ENCODE results near the gene FGF12.

FGF12 gene

GRCh38 chr3:192685801-192686200, 41.5 kb downstream of the FGF12 start:
- H3K4me3 ChIP-seq (ENCODE audit: low read depth, low read length) = no peak overlapping the region
- H3K27me3 ChIP-seq (ENCODE audit: insufficient read depth, low read length) = no peaks in the 10 kb centered on the region
- no peaks in the 10 kb centered on the region for H3K4me1 ChIP-seq (ENCODE audit: control insufficient read depth, insufficient read depth, low read length, unreplicated experiment)
- no peaks in the 10 kb centered on the region for H3K36me3 ChIP-seq (ENCODE audit: insufficient read depth, low read length)
- no peak overlapping the region for H3K27ac ChIP-seq (ENCODE audit: low read depth, low read length)
- no peak overlapping the region for H2AFZ ChIP-seq (ENCODE audit: low read length, unreplicated experiment)
- no peaks in the 10 kb centered on the region for H3K79me2 ChIP-seq (ENCODE audit: control insufficient read depth, insufficient read depth, low read length, unreplicated experiment)

DNA sequence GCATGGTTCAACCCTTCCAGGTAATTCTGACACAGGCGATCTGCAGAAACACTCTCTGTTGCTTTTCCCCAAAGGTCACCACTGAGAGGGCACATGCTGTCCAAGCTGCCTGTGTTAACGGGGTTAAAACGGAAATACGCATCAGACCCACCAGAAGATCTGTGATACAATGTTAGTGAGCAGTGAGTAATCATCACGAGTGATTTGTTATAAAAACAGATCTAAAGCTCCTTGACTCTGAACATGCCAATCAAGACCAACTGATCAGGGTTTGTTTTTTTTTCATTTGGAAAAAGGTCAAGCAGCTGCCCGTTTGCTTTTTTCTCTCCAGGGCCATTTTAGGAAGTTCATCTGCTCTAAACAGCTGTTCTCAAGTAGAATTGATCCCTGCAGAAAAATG, 43.2 kb downstream of the FGF12 start:
- Histone ChIP-seq H3K4me1 (ENCODE audit: control insufficient read depth, insufficient read depth, low read length, unreplicated experiment) (no peaks in the 10 kb centered on the region), H3K36me3 (ENCODE audit: insufficient read depth, low read length) (no peaks in the 10 kb centered on the region), H3K4me3 (ENCODE audit: low read depth, low read length) (no peak overlapping the region), H3K79me2 (ENCODE audit: control insufficient read depth, insufficient read depth, low read length, unreplicated experiment) (no peaks in the 10 kb centered on the region), H3K27ac (ENCODE audit: low read depth, low read length) (no peak overlapping the region), H2AFZ (ENCODE audit: low read length, unreplicated experiment) (no peak overlapping the region), H3K27me3 (ENCODE audit: insufficient read depth, low read length) (no peaks in the 10 kb centered on the region)

- no peaks in the 10 kb centered on the region for H3K4me1 ChIP-seq (ENCODE audit: control insufficient read depth, insufficient read depth, low read length, unreplicated experiment)
- H3K27me3 ChIP-seq (ENCODE audit: insufficient read depth, low read length) = no peaks in the 10 kb centered on the region
- no peak overlapping the region for H3K4me3 ChIP-seq (ENCODE audit: low read depth, low read length)
- H2AFZ ChIP-seq (ENCODE audit: low read length, unreplicated experiment) = no peak overlapping the region
- H3K79me2 ChIP-seq (ENCODE audit: control insufficient read depth, insufficient read depth, low read length, unreplicated experiment) = no peaks in the 10 kb centered on the region
- no peaks in the 10 kb centered on the region for H3K36me3 ChIP-seq (ENCODE audit: insufficient read depth, low read length)
- H3K27ac ChIP-seq (ENCODE audit: low read depth, low read length) = no peak overlapping the region
Observed at GRCh38 chr3:192675958-192676649, 51.2 kb downstream of the FGF12 start.

DNA sequence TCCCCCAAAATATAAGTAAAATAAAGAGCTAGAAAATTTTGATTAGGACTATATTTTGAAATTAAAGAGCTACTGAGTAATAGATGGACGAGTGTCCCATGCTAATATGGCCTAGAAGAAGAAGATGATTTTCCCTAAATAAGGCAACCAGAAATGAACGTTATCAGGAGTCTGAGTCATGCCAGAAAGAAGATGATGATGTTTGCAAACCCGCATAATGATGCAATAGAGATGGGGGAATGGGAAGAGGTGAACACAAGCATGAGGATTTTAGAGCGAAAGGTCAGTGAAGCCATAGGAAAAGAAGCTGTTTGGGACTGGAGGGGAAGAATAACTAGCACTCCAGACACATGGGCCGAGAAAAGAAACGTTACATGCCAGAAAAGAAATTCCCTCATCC, 71.7 kb downstream of the FGF12 start:
- H3K27ac ChIP-seq (ENCODE audit: low read depth, low read length) = no peak overlapping the region
- H3K4me1 ChIP-seq (ENCODE audit: control insufficient read depth, insufficient read depth, low read length, unreplicated experiment) = no peaks in the 10 kb centered on the region
- H3K27me3 ChIP-seq (ENCODE audit: insufficient read depth, low read length) = no peaks in the 10 kb centered on the region
- no peaks in the 10 kb centered on the region for H3K36me3 ChIP-seq (ENCODE audit: insufficient read depth, low read length)
- H3K79me2 ChIP-seq (ENCODE audit: control insufficient read depth, insufficient read depth, low read length, unreplicated experiment) = no peaks in the 10 kb centered on the region
- no peak overlapping the region for H3K4me3 ChIP-seq (ENCODE audit: low read depth, low read length)
- H2AFZ ChIP-seq (ENCODE audit: low read length, unreplicated experiment) = no peak overlapping the region

DNA sequence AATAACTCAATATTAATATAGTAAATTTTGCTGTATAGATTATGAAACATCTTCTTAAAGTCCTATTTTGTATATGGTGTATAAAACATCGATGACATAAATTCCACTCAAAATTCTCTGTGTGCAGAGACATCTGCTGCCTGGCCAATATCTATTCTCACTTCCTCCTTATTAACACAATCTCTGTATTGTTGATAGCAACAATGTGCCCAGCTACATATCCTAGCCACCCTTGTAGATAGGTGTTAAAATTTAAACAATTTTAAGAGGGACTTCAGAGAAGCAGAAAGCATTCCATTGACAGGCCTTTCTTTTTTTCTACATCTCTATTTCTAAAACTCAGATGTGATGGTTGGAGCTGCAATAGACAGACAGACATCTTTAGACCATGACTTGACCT, 72.3 kb downstream of the FGF12 start:
- Histone ChIP-seq H3K27ac (ENCODE audit: low read depth, low read length) (no peak overlapping the region), H2AFZ (ENCODE audit: low read length, unreplicated experiment) (no peak overlapping the region), H3K36me3 (ENCODE audit: insufficient read depth, low read length) (no peaks in the 10 kb centered on the region), H3K27me3 (ENCODE audit: insufficient read depth, low read length) (no peaks in the 10 kb centered on the region), H3K4me3 (ENCODE audit: low read depth, low read length) (no peak overlapping the region), H3K4me1 (ENCODE audit: control insufficient read depth, insufficient read depth, low read length, unreplicated experiment) (no peaks in the 10 kb centered on the region), H3K79me2 (ENCODE audit: control insufficient read depth, insufficient read depth, low read length, unreplicated experiment) (no peaks in the 10 kb centered on the region)

DNA sequence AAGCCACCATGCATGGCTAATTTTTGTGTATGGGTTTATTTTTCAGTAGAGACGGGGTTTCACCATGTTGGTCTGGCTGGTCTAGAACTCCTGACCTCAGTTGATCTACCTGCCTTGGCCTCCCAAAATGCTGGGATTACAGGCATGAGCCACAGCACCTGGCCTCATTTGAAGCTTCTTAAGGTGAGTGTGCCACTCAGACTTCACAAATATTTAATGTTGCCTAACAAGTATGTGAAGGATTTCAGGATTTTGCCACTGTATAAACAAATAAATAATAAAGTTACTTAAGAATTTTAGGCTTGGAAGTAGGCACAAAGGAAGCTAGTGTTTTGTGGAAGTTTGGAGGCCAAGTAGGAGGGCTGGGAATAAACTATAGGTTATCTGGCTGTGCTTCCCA, 73.5 kb downstream of the FGF12 start:
- Histone ChIP-seq H3K27ac (ENCODE audit: low read depth, low read length) (no peak overlapping the region), H3K79me2 (ENCODE audit: control insufficient read depth, insufficient read depth, low read length, unreplicated experiment) (no peaks in the 10 kb centered on the region), H3K4me1 (ENCODE audit: control insufficient read depth, insufficient read depth, low read length, unreplicated experiment) (no peaks in the 10 kb centered on the region), H3K27me3 (ENCODE audit: insufficient read depth, low read length) (no peaks in the 10 kb centered on the region), H3K36me3 (ENCODE audit: insufficient read depth, low read length) (no peaks in the 10 kb centered on the region), H2AFZ (ENCODE audit: low read length, unreplicated experiment) (no peak overlapping the region), H3K4me3 (ENCODE audit: low read depth, low read length) (no peak overlapping the region)

DNA sequence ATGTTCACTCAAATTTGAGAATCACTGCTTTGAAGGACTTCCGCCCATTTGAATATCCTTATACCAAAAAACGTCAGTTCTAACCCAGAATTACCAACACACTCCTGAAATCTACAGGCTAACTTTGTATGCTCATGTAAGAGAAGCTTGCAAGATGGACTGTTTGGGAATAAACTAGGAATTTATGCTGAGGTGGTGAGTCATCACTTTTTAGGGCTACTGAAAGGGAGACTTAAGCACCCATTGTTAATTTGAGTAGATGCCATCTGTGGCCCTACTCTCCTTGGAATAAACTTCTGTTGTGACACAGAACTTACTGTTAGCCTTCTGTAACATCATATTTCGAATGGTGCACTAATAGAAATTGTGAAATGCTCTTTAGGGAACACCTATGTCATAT, 74.6 kb downstream of the FGF12 start:
- H2AFZ ChIP-seq (ENCODE audit: low read length, unreplicated experiment) = no peak overlapping the region
- no peak overlapping the region for H3K27ac ChIP-seq (ENCODE audit: low read depth, low read length)
- H3K27me3 ChIP-seq (ENCODE audit: insufficient read depth, low read length) = no peaks in the 10 kb centered on the region
- H3K4me1 ChIP-seq (ENCODE audit: control insufficient read depth, insufficient read depth, low read length, unreplicated experiment) = no peaks in the 10 kb centered on the region
- H3K79me2 ChIP-seq (ENCODE audit: control insufficient read depth, insufficient read depth, low read length, unreplicated experiment) = no peaks in the 10 kb centered on the region
- H3K36me3 ChIP-seq (ENCODE audit: insufficient read depth, low read length) = no peaks in the 10 kb centered on the region
- no peak overlapping the region for H3K4me3 ChIP-seq (ENCODE audit: low read depth, low read length)

- Histone ChIP-seq H3K27ac (ENCODE audit: low read depth, low read length) (no peak overlapping the region), H2AFZ (ENCODE audit: low read length, unreplicated experiment) (no peak overlapping the region), H3K36me3 (ENCODE audit: insufficient read depth, low read length) (no peaks in the 10 kb centered on the region), H3K4me3 (ENCODE audit: low read depth, low read length) (no peak overlapping the region), H3K4me1 (ENCODE audit: control insufficient read depth, insufficient read depth, low read length, unreplicated experiment) (no peaks in the 10 kb centered on the region), H3K27me3 (ENCODE audit: insufficient read depth, low read length) (no peaks in the 10 kb centered on the region), H3K79me2 (ENCODE audit: control insufficient read depth, insufficient read depth, low read length, unreplicated experiment) (no peaks in the 10 kb centered on the region)
Observed at GRCh38 chr3:192651836-192652512, 75.4 kb downstream of the FGF12 start.

DNA sequence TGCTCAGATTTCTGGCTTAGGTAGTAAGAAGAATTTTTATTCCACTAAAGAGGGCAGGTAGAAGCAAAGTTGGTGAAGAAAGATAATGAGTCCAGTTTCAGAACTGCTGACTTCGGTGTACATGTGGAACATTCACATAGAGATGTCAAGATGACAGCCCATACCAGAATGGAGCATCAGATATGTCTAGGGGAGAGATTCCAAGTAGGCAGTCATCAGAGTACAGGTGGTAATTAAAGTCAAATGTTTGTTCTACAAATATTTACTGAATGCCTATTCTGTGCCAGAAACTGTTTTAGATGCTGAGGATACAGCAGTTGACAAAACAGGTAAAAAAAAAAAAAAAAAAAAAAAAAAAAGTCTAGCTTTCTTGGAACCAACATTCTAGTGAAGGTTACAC, 81.9 kb downstream of the FGF12 start:
- Histone ChIP-seq H3K27ac (ENCODE audit: low read depth, low read length) (no peak overlapping the region), H2AFZ (ENCODE audit: low read length, unreplicated experiment) (no peak overlapping the region), H3K27me3 (ENCODE audit: insufficient read depth, low read length) (no peaks in the 10 kb centered on the region), H3K36me3 (ENCODE audit: insufficient read depth, low read length) (no peaks in the 10 kb centered on the region), H3K4me3 (ENCODE audit: low read depth, low read length) (no peak overlapping the region), H3K4me1 (ENCODE audit: control insufficient read depth, insufficient read depth, low read length, unreplicated experiment) (no peaks in the 10 kb centered on the region), H3K79me2 (ENCODE audit: control insufficient read depth, insufficient read depth, low read length, unreplicated experiment) (no peaks in the 10 kb centered on the region)

GRCh38 chr3:192642651-192643050, 84.7 kb downstream of the FGF12 start:
- Histone ChIP-seq H3K36me3 (ENCODE audit: insufficient read depth, low read length) (no peaks in the 10 kb centered on the region), H3K27ac (ENCODE audit: low read depth, low read length) (no peak overlapping the region), H2AFZ (ENCODE audit: low read length, unreplicated experiment) (no peak overlapping the region), H3K79me2 (ENCODE audit: control insufficient read depth, insufficient read depth, low read length, unreplicated experiment) (no peaks in the 10 kb centered on the region), H3K27me3 (ENCODE audit: insufficient read depth, low read length) (no peaks in the 10 kb centered on the region), H3K4me3 (ENCODE audit: low read depth, low read length) (no peak overlapping the region), H3K4me1 (ENCODE audit: control insufficient read depth, insufficient read depth, low read length, unreplicated experiment) (no peaks in the 10 kb centered on the region)

- no peak overlapping the region for H2AFZ ChIP-seq (ENCODE audit: low read length, unreplicated experiment)
- H3K4me3 ChIP-seq (ENCODE audit: low read depth, low read length) = no peak overlapping the region
- no peak overlapping the region for H3K27ac ChIP-seq (ENCODE audit: low read depth, low read length)
- no peaks in the 10 kb centered on the region for H3K79me2 ChIP-seq (ENCODE audit: control insufficient read depth, insufficient read depth, low read length, unreplicated experiment)
- no peaks in the 10 kb centered on the region for H3K27me3 ChIP-seq (ENCODE audit: insufficient read depth, low read length)
- H3K36me3 ChIP-seq (ENCODE audit: insufficient read depth, low read length) = no peaks in the 10 kb centered on the region
- no peaks in the 10 kb centered on the region for H3K4me1 ChIP-seq (ENCODE audit: control insufficient read depth, insufficient read depth, low read length, unreplicated experiment)
Observed at GRCh38 chr3:192641919-192642318, 85.4 kb downstream of the FGF12 start.

Data from ACC112 (cell line).